Measurements from ENCODE around the gene GPR6.

DNA sequence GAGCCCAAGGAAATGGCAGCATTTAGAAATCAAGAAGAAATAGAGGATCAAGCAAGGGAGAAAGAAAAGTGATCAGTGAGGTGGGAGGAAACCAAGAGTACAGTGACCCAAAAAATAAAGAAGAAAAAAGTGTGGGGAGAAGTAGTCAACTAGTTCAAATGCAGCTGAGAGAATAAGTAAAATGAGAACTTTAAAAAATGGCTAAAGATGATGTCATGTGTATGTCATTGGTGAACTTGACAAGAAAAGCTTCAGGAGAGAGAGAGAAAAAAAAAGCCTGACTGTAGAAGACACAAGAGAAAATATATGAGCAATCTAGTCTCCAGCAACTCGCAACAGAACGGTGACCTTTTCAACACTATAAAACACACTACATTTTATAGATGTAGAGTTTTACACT lies 6.3 kb downstream of the GPR6 start:
- TF ChIP-seq POLR2AphosphoS5 (IDR thresholded peaks at IDR 0.05) = no peak
- TF ChIP-seq, protein P1, sequence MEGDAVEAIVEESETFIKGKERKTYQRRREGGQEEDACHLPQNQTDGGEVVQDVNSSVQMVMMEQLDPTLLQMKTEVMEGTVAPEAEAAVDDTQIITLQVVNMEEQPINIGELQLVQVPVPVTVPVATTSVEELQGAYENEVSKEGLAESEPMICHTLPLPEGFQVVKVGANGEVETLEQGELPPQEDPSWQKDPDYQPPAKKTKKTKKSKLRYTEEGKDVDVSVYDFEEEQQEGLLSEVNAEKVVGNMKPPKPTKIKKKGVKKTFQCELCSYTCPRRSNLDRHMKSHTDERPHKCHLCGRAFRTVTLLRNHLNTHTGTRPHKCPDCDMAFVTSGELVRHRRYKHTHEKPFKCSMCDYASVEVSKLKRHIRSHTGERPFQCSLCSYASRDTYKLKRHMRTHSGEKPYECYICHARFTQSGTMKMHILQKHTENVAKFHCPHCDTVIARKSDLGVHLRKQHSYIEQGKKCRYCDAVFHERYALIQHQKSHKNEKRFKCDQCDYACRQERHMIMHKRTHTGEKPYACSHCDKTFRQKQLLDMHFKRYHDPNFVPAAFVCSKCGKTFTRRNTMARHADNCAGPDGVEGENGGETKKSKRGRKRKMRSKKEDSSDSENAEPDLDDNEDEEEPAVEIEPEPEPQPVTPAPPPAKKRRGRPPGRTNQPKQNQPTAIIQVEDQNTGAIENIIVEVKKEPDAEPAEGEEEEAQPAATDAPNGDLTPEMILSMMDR (IDR thresholded peaks at IDR 0.05) = no peak

Data from suprapubic skin (tissue), 3 donors.